Endodermal cell (in vitro differentiated cells): ENCODE results near the gene KLHL3. TPM values are rescaled to one million over a fixed set of nuclear protein-coding genes. Genes with fewer than 3 reads are reported as not detected.

Experiments
- DNase-seq: peaks from one replicate; pipeline ENCODE4 v3.0.0-alpha.2; 2017
- H3K27ac ChIP-seq: 2 replicates; pipeline ENCODE4 v1.5.1; 2013; ENCODE audit warnings: mild to moderate bottlenecking, low read depth, low read length, moderate library complexity
- H3K27me3 ChIP-seq: 2 replicates; pipeline ENCODE4 v1.6.1; 2013; ENCODE audit warnings: mild to moderate bottlenecking, low read length, moderate library complexity; ENCODE audit not compliant: insufficient read depth, control insufficient read depth, poor library complexity, severe bottlenecking
- H3K36me3 ChIP-seq: 2 replicates; pipeline ENCODE4 v1.7.0; 2013; ENCODE audit warnings: mild to moderate bottlenecking, low read length, moderate library complexity; ENCODE audit not compliant: control insufficient read depth, insufficient read depth
- H3K4me1 ChIP-seq: one replicate; pipeline ENCODE4 v1.7.0; 2013; ENCODE audit warnings: low read length; ENCODE audit not compliant: control insufficient read depth, insufficient read depth
- H3K4me3 ChIP-seq: 2 replicates; pipeline ENCODE4 v1.5.1; 2013; ENCODE audit warnings: mild to moderate bottlenecking, low read length, moderate library complexity
- H3K9ac ChIP-seq: 2 replicates; pipeline ENCODE4 v1.6.1; 2013; ENCODE audit warnings: mild to moderate bottlenecking, low read length, moderate library complexity; ENCODE audit not compliant: poor library complexity, severe bottlenecking; ENCODE audit errors: extremely low read depth
- H3K9me3 ChIP-seq: 2 replicates; pipeline ENCODE4 v1.6.1; 2013; ENCODE audit warnings: mild to moderate bottlenecking, low read length, moderate library complexity; ENCODE audit not compliant: control insufficient read depth
- H3K27ac Mint-ChIP-seq: 2 replicates; pipeline ENCODE4 v1.8.0; 2020; ENCODE audit warnings: mixed read lengths
- H3K27me3 Mint-ChIP-seq: 2 replicates; pipeline ENCODE4 v1.8.0; 2021; ENCODE audit warnings: mild to moderate bottlenecking, mixed read lengths; ENCODE audit not compliant: insufficient read depth
- H3K36me3 Mint-ChIP-seq: 2 replicates; pipeline ENCODE4 v1.8.0; 2020; ENCODE audit warnings: low read depth, mixed read lengths
- H3K4me1 Mint-ChIP-seq: 2 replicates; pipeline ENCODE4 v1.8.0; 2020; ENCODE audit warnings: mixed read lengths
- H3K4me3 Mint-ChIP-seq: 2 replicates; pipeline ENCODE4 v1.8.0; 2020; ENCODE audit warnings: mild to moderate bottlenecking, moderate library complexity, mixed read lengths
- H3K9me3 Mint-ChIP-seq: 2 replicates; pipeline ENCODE4 v1.8.0; 2020; ENCODE audit warnings: mild to moderate bottlenecking, mixed read lengths
- CTCF ChIP-seq: fragments of 200-600 bp; sonication (generic); conservative IDR thresholded peaks from 2 replicates; pipeline ENCODE4 v1.5.0; 2021; ENCODE audit warnings: antibody characterized with exemption, mild to moderate bottlenecking
- WGBS, 2 experiments: methylation state at CpG; one replicate each; pipeline versions ENCODE4 v1.1.5 to v1.1.7; 2013; ENCODE audit warnings: missing lambda C conversion rate in 2 of 2, mixed read lengths in 1 of 2; ENCODE audit not compliant: insufficient coverage in 1 of 2, insufficient read length in 1 of 2; 5-methylcytosine and 5-hydroxymethylcytosine counted together
- total RNA-seq, 2 donors: library from RNA; stranded (reverse); fragmentation: NEBNext Ultra II Directional in 1 of 2; extraction: Animal tissue kit (Norgen Biotek cat#: 25700) in 1 of 2; gene quantifications; 2 replicates in 1 of 2; 3 replicates in 1 of 2; pipeline ENCODE4 v1.2.1, GENCODE V29; 2021

Gene KLHL3
- total RNA-seq, 2 donors from 2014 or later: 17.5 to 19.4 TPM

- no peak overlapping the region for H3K27ac ChIP-seq
- TF ChIP-seq CTCF: no peak
Measured at GRCh38 chr5:137758715-137759306, 22.9 kb upstream of the KLHL3 start.

GRCh38 chr5:137758121-137758520, 22.2 kb upstream of the KLHL3 start:
- Mint-ChIP-seq H3K27ac (no peak overlapping the region), H3K4me3 (no peak overlapping the region), H3K9me3 (peaks cover 18% of the 10 kb centered on the region), H3K4me1 (no peaks in the 10 kb centered on the region), H3K27me3 (peaks cover 24% of the 10 kb centered on the region), H3K36me3 (peaks cover 1% of the 10 kb centered on the region)
- no peak overlapping the region for H3K9ac ChIP-seq
- no peak for TF ChIP-seq CTCF
- 95 to 96% methylated on average over 4 of the region's 4 CpGs for WGBS, 2 experiments
- peaks cover 16% of the 10 kb centered on the region for H3K9me3 ChIP-seq
- no peak overlapping the region for H3K27ac ChIP-seq
- no peaks in the 10 kb centered on the region for H3K27me3 ChIP-seq
- no peaks in the 10 kb centered on the region for H3K36me3 ChIP-seq
- no peaks in the 10 kb centered on the region for H3K4me1 ChIP-seq
- no peak overlapping the region for H3K4me3 ChIP-seq
- no peak for DNase-seq

More at GRCh38 chr5:137758715-137759306, 22.9 kb upstream of the KLHL3 start:
- Histone ChIP-seq H3K9ac (no peak overlapping the region), H3K4me1 (no peaks in the 10 kb centered on the region), H3K27me3 (no peaks in the 10 kb centered on the region), H3K9me3 (peaks cover 16% of the 10 kb centered on the region), H3K36me3 (no peaks in the 10 kb centered on the region), H3K4me3 (no peak overlapping the region)
- 87 to 88% methylated on average over 6 of the region's 6 CpGs for WGBS, 2 experiments
- Mint-ChIP-seq H3K9me3 (peaks cover 18% of the 10 kb centered on the region), H3K27ac (no peak overlapping the region), H3K4me3 (no peak overlapping the region), H3K36me3 (no peaks in the 10 kb centered on the region), H3K4me1 (no peaks in the 10 kb centered on the region), H3K27me3 (peaks cover 24% of the 10 kb centered on the region)
- no peak for DNase-seq

- Histone ChIP-seq H3K27ac (no peak overlapping the region), H3K4me3 (no peak overlapping the region), H3K9me3 (peaks cover 16% of the 10 kb centered on the region), H3K4me1 (no peaks in the 10 kb centered on the region), H3K9ac (no peak overlapping the region), H3K27me3 (no peaks in the 10 kb centered on the region), H3K36me3 (peaks cover 3% of the 10 kb centered on the region)
- Mint-ChIP-seq H3K27ac (no peak overlapping the region), H3K9me3 (peaks cover 18% of the 10 kb centered on the region), H3K27me3 (peaks cover 24% of the 10 kb centered on the region), H3K4me1 (no peaks in the 10 kb centered on the region), H3K4me3 (no peak overlapping the region), H3K36me3 (peaks cover 6% of the 10 kb centered on the region)
- no peak for TF ChIP-seq CTCF
- 93 to 100% methylated on average over 5 of the region's 5 CpGs for WGBS, 2 experiments
- DNase-seq: no peak
Measured at GRCh38 chr5:137757634-137758033, 21.7 kb upstream of the KLHL3 start.
